HG03571 (cell line): ENCODE data around the gene TDRD9.
"Not testable (repeated sequence)": the region's sequence is repeated elsewhere in the genome, so short reads cannot be mapped to it uniquely, and the experiment has no call there.

Experiments
- ATAC-seq: cut with Tn5 transposase; IDR thresholded peaks from one replicate; pipeline ENCODE4 v1.9.1; 2021; ENCODE audit not compliant: unreplicated experiment

The TDRD9 gene

DNA sequence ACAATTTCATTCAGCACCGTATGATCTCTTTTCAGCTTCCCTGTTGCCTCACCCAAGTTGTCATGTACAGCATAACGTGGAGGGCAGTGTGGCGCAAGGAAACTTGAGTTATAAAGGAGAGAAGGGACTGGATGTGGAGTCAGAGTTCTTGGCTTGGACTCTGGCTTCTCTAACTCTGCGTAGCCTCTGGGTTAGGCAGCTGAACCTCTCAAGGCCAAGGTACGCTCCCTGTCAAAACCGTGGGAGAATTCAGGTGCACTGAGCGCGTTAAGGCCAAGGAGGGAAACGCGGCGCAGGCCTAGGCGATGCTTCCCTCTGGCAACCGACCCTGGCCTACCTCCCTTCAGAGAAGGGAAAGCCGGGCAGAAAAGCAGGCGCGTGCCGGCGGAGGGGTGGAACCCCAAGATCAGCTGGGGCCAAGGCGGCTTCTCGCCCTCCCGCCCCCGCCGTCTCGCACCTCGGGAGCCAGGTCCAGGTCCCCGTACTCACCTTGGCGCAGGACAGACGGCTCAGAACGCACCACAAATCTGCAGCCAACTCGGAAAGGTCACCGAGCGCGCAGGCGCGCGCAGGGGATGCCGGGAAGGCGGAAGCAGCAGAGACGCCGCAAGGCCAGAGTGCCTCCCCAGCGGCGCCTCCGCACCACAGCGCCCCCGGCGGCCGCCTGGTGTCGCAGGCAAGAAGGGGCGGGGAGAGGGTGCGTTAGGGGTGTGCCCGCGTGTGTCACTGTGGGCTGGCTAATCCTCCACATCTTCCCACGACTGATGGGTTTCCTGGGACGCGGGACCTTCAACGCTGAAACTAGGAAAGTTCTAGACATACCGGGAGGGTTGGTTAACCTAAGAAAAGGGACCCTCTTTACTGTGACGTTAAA lies 7.0 kb upstream of the TDRD9 start:
- ATAC-seq = peak; percentile 98

DNA sequence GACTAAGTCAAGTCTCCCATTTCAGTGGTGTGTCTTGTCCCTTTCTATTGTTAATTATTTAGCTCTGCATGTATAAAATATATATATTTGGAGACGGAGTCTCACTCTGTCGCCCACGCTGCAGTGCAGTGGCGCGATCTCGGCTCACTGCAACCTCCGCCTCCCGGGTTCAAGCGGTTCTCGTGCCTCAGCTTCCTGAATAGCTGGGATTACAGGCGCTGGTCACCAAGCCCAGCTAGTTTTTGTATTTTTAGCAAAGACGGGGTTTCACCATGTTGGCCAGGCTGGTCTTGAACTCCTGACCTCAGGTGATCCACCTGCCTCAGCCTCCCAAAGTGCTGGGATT lies 6.4 kb upstream of the TDRD9 start:
- not testable (repeated sequence) for ATAC-seq

DNA sequence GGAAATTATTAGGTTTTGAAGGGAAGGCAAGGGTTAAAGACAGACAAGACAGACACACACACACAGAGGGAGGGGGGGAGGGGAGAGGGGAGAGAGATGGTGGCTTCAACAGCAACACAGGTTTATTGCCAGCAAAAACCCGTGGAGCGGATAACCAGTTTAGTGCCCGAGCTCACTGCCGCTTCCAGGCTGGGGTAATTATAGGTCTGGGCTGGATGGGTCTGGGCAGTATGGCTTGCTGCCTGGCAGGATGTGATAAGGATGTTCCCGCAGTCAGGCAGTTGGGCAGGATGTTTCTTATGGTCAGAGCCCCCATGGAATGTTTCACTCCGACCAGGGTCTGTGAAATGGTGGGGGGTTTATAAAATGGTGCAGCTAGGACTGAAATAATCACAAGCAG lies 4.4 kb upstream of the TDRD9 start:
- no peak for ATAC-seq

DNA sequence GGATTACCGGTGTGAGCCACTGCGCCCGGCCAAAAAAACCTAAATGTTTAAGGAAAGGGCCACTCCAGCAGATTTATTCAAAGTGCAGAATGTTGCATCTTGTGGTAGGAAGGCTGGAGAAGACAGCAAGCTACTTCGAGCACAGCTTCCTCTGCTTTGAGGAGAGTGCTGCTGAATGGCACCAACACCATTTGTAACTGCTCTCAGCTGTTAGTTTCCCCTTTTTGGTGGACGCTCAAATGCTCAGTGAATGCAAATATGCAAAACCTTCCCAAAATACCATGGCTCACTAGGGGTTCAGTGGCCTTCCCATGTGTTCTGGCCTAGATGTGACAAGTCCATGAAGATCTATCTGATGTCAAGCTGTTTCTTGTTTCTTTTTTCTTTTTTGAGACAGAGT lies 2.9 kb upstream of the TDRD9 start:
- ATAC-seq = no peak

DNA sequence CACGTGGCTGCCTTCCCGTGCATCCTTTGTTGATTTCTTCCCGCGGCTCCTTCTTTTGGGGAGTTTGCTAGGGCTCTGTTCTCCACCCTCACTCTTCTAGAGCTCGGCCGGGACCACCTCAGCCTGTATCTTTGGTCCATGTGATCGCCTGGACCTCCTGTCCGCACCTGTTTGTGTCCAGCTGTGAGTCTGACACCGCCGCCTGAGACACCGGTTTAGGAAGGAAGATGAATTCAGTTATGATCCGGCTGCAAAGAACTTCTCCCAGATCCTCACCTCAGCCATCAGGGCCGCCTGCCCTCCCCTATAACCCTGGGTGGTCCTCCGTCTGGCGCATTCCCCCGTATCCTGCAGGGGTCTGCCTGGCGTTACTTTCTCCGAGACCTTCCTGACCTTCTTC lies 690 bp upstream of the TDRD9 start:
- no peak for ATAC-seq

DNA sequence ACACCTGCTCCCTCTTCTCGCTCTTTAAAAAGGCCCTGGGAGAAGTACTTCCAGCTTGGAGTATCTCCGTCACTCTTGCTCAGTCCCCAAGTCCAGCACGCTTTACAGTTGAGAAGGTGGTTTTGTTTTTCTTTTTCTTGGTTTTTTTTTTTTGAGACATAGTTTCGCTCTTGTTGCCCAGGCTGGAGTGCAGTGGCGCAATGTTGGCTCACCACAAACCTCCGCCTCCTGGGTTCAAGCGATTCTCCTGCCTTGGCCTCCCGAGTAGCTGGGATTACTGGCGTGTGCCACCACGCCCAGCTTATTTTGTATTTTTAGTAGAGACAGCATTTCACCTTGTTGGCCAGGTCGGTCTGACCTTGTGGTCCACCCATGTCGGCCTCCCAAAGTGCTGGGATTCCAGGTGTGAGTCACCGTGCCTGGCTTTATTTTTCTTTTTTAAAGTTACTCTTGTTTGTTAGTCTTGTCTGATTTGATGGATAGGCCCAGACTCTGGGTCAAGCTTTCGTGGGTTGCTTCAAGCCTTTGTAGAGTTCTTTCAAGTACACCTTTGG lies 1.9 kb downstream of the TDRD9 start:
- no peak for ATAC-seq

DNA sequence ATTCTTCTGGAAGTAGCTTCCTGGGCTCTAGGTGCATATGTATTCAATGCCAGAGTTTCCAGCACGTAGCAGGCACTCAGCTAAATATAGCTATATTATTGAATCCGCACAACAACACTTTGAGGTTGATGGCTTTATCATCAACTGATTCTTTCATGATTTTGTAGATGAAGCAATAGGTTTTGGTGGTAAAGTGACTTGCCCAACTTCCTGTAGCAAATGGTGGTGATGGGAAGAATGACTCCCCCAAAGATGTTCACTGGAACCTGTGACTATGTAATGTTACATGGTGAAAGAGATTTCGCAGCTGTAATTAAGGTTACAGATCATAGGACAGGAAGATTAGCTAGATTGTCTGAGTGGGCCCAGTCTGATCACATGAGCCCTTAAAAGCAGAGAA lies 3.2 kb downstream of the TDRD9 start:
- ATAC-seq = no peak

DNA sequence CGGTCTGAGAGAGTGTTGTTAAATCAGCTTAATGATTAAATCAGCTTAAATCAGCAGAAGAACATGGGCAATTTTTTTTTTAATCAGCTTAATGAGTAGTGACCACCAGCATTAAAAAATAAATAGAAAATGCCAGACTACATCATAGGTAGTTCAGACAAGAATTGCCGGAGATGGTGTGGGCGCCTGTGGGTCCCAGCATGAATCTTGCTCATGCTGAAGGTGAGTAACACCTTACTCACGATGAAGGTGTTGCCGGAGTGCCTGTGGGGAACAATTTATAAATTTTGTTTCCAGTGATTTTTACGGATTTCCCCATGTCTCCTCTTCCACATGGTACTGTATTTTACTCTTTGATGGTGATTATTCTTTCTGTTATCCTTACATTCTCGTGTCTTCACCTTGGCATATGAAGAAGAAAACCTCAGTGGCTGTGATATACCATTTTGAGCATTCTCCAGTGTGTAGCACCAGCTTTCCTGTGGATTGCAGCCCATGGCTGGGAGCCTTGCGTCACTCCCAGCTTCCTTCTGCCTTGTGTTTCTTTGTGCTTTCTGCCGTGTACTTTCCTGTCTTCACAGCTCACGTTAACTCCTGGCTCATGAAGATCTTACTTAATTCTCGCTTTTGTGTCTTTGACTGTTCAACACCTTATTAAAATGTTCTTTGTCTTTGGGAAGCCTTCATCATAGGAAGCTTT lies 4.7 kb downstream of the TDRD9 start:
- no peak for ATAC-seq

DNA sequence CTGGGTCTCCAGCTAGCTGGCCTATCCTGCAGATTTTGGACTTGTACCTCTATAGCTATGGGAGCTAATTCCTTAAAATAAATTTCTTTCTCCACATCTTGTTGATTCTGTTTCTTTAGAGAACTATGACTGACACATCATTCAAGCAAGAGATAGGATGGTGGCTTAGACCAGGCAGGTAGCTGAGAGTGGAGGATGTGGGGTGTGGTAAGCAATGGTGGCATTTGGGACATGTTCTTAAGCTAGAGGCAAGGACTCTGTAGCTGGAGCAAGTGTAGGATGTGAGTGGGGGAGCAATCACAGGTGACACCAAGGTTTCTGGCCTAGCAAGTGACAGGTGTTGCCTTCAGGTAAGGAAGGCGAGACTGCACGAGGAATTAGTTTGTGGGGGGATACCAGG lies 6.8 kb downstream of the TDRD9 start:
- ATAC-seq = no peak

DNA sequence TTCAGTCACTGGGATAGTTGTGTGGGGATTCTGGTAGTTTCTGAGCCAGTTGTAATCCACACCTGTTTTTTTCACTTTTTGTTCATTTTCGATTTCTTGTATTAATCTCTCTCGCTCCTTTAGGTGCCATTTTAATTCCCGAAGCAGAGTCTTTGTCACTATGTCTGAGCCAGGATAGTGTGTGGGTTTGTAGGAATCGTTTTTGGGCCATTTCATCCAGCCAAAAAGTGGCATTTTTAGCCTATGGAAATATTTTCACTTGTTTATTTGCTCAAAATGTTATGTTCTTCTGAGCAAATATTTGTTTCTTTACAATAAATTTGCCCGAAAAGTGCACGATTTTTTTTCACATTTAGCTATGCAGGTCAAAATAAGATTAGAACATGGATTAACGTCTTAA lies 13.2 kb downstream of the TDRD9 start:
- ATAC-seq = no peak

DNA sequence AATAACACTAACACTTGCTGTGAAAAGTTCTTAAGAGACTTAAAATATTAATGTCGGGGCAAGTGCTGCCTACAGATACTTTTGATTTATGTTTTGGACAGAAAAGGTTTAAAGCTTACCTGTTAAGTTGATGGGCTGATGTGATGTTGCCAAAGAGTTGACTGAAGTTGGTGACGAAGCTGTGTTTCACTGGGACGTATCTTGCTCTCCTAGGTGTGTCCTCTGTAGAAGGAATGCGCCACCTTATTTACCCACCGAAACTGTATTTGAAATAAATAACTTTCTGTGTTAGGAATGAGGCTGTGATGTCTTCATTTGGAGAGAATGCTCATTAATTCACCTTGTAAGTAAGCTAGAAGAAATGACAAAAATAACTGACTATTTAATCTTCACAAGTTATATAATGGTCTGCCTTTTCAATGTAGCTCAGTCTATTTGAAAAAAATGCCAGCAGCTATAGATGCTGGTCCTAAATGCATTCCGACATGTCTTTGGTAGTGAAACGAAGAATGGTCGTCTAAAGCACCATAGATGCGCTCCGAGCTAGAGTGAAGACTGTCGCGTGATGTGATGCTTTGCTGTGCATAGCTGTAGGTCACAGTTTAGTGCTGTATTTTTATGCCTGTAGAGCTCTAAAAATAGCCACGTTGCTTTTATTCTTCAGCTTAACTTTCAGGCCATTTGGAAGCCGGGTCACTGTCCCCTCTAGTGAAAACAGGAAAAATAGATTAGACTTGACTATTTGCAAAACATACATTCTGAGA lies 13.9 kb downstream of the TDRD9 start, which contains the start of gene RD3L:
TSS of gene RD3L (minus strand) at position 557 of the 764 bp plus-strand sequence. CDS start 834 bp downstream, outside the sequence.
- ATAC-seq = no peak

DNA sequence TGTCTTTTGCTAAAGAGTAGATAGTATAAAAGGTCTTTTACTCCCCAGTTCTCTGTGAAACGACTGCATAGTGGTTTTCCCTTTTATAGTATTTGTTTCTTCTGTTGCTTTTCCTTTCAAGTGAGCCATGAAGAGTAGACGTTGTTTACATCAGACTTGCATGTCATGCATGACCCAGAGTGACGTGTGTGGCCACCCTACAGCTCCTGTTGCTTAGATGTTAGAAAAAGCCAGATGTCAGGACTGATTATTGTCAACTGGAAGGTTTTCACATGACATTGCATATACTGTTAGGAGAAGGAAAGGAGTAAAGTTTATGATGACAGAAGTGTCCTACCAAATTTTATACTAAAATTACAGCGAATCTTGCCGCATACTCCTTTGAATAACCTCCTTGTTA lies 15.4 kb downstream of the TDRD9 start:
- ATAC-seq = no peak

DNA sequence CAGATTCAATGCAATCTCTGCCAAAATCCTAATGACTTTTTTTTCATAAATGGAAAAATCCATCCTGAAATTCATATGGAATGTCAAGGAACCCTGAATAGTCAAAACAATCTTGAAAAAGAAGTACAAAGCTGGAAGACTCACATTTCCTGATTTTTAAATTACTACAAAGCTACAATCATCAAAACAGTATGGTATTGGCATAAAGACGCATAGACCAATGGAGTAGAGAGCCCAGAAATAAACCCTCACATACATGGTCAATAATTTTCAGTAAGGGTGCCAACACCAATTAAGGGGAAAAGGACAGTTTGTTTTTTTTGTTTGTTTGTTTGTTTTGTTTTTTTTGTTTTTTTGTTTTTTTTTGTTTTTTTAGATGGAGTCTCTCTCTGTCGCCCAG lies 18.7 kb downstream of the TDRD9 start:
- no peak for ATAC-seq

DNA sequence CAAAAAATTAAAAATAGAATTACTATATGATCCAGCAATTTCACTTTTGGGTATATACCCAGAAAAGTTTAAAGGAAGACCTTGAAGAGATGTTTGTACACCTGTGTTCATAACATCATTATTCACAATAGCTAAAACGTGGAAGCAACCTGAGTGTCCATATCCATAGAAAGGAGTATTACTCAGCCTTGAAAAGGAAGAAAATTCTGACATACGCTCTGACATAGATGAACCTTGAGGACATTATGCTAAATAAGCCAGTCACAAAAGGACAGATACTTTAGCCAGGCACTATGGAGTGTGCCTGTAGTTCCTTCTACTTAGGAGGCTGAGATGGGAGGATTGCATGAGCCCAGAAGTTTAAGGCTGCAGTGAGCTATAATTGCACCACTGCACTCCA lies 20.2 kb downstream of the TDRD9 start:
- ATAC-seq = no peak

DNA sequence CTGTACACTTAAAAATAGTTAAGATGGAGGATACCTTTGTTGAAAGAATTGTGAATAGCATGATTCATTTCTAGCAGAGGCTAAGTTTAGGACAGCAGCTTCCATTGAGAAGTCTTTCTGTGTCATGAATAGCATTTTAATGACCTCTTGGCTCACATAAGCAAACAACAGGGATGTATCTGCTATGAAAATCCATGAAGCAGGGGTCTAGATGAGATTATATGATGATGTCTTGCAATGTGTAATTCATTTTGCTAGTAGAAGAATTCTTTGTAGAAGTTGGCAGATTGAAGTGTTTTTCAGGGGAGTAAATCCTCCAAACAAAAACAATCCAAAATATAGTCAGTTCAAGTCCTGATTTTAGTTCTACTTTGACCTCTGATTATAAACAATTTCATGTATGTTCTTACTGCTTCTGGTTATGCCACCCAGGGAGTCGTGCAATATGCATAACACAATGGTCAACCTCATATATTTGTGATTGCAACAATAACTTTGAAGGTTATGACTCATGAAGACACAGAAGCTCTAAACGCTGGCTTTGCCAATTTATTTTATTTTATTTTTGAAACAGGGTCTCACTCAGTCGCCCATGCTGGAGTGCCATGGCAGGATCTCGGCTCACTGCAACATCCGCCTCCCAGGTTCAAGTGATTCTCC lies 21.0 kb downstream of the TDRD9 start:
- ATAC-seq = no peak

DNA sequence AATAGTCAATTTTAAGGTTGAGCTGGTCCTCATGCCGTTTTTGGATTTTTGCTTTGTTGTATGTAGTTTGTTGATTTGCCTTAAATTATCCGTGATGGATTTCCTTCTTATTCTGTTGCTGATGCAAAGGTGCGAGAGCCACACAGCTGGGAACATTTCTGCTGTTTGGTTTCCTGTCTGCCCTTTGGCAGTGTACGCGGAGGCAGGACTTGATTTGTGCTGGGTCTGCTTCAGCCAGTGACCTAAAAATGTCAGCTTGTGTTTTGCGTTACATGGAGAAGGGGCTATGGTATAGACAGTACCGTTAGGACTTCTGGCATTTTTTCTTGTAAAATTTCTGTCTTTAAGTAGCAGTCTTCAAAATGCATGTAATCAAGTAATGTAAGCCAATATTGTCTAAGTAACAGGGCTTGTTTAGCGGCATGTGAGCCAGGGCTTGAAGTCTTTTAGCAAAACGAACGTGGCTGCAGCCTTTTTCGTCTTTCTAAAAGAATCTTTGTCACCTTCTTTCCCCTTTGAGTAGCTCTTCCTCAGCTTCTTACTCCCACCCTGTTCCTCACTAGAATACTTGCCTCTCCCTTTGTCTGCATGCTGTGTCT lies 32.3 kb downstream of the TDRD9 start:
- no peak for ATAC-seq

DNA sequence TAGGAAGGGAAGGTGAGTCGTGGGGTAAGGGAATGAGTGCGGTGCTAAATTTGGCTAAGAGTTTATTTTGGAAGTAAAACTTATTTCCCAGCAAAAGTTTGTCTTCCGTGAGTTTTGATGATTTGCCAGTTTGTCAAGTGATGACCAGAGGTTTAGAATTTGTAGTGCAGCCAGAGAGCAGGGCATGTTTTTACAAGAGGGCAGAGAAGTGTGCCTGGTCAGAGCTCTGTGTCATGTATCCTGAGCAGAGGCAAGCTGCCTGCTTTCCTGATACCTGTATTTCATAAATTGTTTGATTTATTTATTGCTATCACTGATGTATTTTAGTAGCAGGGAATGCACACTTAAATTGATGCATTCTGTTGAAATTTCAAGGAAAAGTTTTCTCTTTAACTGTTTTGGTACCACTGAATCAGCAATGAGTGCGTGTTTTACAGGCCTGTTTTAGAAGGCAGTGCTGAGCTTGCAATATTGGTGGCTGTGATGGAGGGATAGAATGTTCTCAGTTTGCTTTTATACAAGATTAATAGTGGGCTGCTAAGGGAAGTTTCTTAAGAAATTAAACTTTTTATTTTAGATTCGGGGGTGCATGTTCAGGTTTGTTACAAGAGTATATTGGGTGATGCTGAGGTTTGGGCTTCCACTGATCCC lies 33.8 kb downstream of the TDRD9 start:
- no peak for ATAC-seq

DNA sequence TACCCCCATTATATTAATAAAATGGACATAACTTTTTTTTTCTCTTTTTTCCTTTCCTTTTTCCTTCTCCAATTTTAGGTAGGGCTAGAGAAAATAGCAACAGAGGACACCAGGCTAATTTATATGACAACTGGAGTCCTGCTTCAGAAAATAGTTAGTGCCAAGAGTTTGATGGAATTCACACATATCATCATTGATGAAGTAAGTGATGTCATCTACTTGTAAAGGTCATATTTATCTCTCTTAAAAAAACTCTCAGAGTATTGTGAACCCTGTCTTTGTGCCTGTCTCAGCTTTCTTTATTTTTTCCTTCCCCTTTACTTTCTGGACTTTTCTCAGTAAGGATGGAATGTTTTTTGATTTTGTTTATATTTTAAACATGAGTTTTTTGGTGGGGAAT lies 38.4 kb downstream of the TDRD9 start:
- no peak for ATAC-seq

DNA sequence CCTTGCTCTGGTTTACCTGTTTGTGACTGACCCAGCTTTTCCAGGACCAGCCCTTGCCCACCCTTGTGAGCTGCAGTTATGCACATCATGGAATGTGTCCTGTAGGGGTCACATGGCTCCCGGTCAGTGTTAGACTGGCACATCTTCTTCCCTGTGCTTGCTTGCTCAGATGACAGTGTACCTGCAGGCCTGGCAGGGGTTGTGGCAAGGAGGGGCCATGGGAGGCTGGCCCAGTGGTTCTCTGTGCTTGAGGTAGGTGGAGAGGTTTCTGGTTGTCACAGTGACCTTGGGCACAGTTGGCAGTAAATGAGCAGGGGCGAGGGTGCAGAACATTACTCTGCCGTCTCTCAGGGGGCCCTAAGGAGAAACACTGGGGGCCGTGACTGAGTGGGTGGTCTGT lies 41.7 kb downstream of the TDRD9 start:
- ATAC-seq = no peak

DNA sequence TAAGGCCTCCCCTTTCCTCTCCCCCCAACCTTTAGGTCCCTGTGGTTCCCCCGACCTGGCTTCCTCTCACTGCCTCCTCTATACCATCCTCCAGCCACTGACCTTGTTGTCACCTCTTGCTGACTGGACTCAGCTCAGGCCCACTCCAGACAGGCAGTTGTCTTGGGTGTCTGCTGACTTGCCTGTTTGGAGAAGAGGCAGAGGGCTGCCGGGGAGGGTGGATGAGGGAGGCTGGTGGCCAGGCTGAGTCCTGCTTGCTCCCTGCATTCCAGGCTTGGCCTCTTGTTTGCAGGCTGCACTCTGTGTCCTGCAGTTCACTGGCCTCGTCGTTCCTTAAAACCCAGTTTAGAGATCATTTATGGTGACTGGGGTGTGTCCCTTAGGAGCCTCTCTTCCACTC lies 45.1 kb downstream of the TDRD9 start:
- ATAC-seq = no peak
